GDM1 (cell line): ENCODE results near the gene HM13.
"Not testable (repeated sequence)": the region's sequence is repeated elsewhere in the genome, so short reads cannot be mapped to it uniquely, and the experiment has no call there.

Source experiments
- DNase-seq: peaks from one replicate; lab custom pipeline; 2025; lab: John Stamatoyannopoulos, UW

The HM13 gene

GRCh38 chr20:31543966-31544598 is 29.8 kb downstream of the HM13 start:
- no peak for DNase-seq

- DNase-seq: no peak
These were observed 30.4 kb downstream of the HM13 start for GRCh38 chr20:31544600-31544999.

- DNase-seq: not testable (repeated sequence)
These were observed 31.4 kb downstream of the HM13 start for GRCh38 chr20:31545621-31546040.

- DNase-seq: peak; percentile 83
These were observed 32.9 kb downstream of the HM13 start for GRCh38 chr20:31547017-31547675.

- DNase-seq: no peak
These were observed 33.6 kb downstream of the HM13 start for GRCh38 chr20:31547720-31548298.

- DNase-seq: no peak
These were observed 34.7 kb downstream of the HM13 start for GRCh38 chr20:31548820-31549512.

GRCh38 chr20:31549513-31549880 is 35.3 kb downstream of the HM13 start:
- DNase-seq: no peak

- DNase-seq: no peak
These were observed 35.9 kb downstream of the HM13 start for GRCh38 chr20:31550099-31550498.

- DNase-seq: no peak
These were observed 37.2 kb downstream of the HM13 start for GRCh38 chr20:31551163-31552081.

- no peak for DNase-seq
These were observed 41.0 kb downstream of the HM13 start for GRCh38 chr20:31555203-31555775.

GRCh38 chr20:31559704-31560093 is 45.5 kb downstream of the HM13 start:
- DNase-seq: no peak

GRCh38 chr20:31560094-31560745 is 46.0 kb downstream of the HM13 start:
- peak; percentile 71 for DNase-seq

GRCh38 chr20:31560746-31561598 is 46.7 kb downstream of the HM13 start:
- no peak for DNase-seq

- no peak for DNase-seq
These were observed 48.0 kb downstream of the HM13 start for GRCh38 chr20:31562241-31562640.

GRCh38 chr20:31564284-31564683 is 50.0 kb downstream of the HM13 start:
- DNase-seq: no peak

- no peak for DNase-seq
These were observed 51.6 kb downstream of the HM13 start for GRCh38 chr20:31565699-31566318.

- no peak for DNase-seq
These were observed 52.0 kb downstream of the HM13 start for GRCh38 chr20:31566319-31566657.

- no peak for DNase-seq
These were observed 52.6 kb downstream of the HM13 start for GRCh38 chr20:31566658-31567379.

GRCh38 chr20:31567380-31567720 is 53.1 kb downstream of the HM13 start:
- no peak for DNase-seq
